ENCODE results near the gene JPH3.
"Not testable (repeated sequence)": the region's sequence is repeated elsewhere in the genome, so short reads cannot be mapped to it uniquely, and the experiment has no call there.

Gene JPH3

DNA sequence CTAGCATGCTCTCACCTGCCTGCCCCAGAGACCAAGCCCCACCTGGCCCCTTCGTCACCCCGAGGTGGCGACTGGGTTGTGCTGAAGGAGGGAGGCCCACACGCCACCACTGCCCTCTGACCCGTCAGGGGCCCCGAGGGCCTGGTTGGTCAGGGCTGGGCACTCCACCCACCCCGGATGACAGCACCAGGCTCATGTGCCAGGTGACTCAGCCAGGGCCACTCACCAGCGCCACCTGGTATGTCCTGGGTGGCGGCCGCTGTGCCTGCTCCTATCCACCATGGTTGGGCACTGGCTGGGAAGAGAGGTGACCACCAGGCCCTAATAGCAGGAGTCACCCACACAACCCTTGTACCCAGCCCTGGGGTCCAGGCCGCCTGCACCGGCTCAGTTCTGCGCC lies 68.9 kb downstream of the JPH3 start:
- DNase-seq (ENCODE audit: low spot score in 2 of 2) (no peak), ATAC-seq (ENCODE audit: low read depth) (no peak)
- peaks cover 5% of the 10 kb centered on the region for H3K4me1 Mint-ChIP-seq
- H3K27ac Mint-ChIP-seq = no peak overlapping the region
- H3K9me3 Mint-ChIP-seq = no peaks in the 10 kb centered on the region
- no peak overlapping the region for H3K4me3 Mint-ChIP-seq
- peaks cover 16% of the 10 kb centered on the region for H3K27me3 Mint-ChIP-seq
- no peaks in the 10 kb centered on the region for H3K36me3 Mint-ChIP-seq

DNA sequence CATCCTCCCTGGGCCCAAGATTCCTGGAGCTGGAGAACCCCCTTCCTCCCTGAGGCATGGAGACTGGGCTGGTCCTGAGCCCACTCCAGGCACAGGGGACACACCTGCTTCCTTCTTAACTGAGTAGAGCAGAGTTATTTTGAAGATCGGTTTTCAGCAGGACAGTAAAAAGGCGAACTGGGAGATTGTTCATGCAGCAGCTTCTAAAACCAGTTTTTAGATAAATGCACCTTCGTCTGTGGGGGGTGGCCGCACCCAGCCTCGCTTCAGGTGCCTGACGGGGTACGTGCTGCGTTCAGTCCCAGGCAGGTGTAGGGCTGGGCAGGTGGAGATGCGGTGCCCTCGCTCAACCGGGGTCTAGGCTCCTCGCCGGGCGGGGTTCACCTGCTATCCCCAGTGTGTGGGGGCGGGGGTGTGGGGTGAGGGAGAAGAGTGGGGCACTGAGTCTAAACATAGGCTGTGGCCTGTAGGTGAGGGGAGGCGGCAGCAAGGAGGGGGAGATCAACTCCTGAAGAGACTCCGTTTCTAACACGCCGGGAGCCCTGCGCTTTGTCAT lies 69.5 kb downstream of the JPH3 start:
- Mint-ChIP-seq H3K36me3 (no peaks in the 10 kb centered on the region), H3K27ac (no peak overlapping the region), H3K27me3 (peaks cover 16% of the 10 kb centered on the region), H3K4me1 (peaks cover 5% of the 10 kb centered on the region), H3K9me3 (no peaks in the 10 kb centered on the region), H3K4me3 (no peak overlapping the region)
- ATAC-seq (ENCODE audit: low read depth) (no peak), DNase-seq (ENCODE audit: low spot score in 2 of 2) (no peak)

- DNase-seq (ENCODE audit: low spot score in 2 of 2) (no peak), ATAC-seq (ENCODE audit: low read depth) (no peak)
- no peaks in the 10 kb centered on the region for H3K36me3 Mint-ChIP-seq
- H3K27me3 Mint-ChIP-seq = peaks cover 8% of the 10 kb centered on the region
- no peaks in the 10 kb centered on the region for H3K9me3 Mint-ChIP-seq
- no peak overlapping the region for H3K27ac Mint-ChIP-seq
- no peak overlapping the region for H3K4me3 Mint-ChIP-seq
- H3K4me1 Mint-ChIP-seq = peaks cover 5% of the 10 kb centered on the region
Measured at GRCh38 chr16:87674419-87674818, 72.1 kb downstream of the JPH3 start.

DNA sequence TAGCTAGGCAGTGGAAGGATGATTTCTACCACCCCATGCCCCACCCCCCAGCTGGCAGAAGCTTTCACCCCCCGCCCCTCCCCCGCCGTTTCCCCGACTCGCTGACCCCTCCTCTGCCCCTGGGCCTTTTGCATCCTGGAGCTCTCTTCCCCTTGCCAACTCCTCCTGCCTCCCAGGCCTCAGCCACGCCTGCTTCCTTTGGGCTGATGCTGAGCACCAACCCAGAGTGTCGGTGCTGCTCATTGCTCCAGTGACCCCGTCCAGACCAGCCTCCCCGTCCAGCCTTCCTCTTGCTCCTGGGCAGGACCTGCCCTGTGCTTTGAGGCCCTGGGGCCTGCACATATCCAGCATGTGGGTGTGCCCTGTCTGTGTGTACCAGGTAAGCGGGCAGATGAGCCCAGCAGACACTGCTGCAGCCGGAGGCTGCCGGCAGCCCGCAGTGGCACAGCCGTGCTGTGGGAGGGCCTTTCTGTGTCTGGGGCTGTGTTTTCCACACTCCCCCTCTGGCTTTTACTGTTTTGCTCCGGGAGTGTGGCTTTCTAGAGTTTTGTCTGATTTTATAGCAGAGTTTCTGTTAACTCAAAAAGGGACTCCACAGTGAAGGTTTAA lies 72.9 kb downstream of the JPH3 start:
- H3K9me3 Mint-ChIP-seq = no peaks in the 10 kb centered on the region
- no peak overlapping the region for H3K27ac Mint-ChIP-seq
- no peak for DNase-seq (ENCODE audit: low spot score in 2 of 2)
- peaks cover 7% of the 10 kb centered on the region for H3K27me3 Mint-ChIP-seq
- H3K4me1 Mint-ChIP-seq = peaks cover 5% of the 10 kb centered on the region
- ATAC-seq (ENCODE audit: low read depth) = no peak
- H3K36me3 Mint-ChIP-seq = no peaks in the 10 kb centered on the region
- H3K4me3 Mint-ChIP-seq = no peak overlapping the region

GRCh38 chr16:87677830-87678229 lies 75.5 kb downstream of the JPH3 start:
- Mint-ChIP-seq H3K4me1 (peaks cover 7% of the 10 kb centered on the region), H3K27me3 (peaks cover 5% of the 10 kb centered on the region), H3K9me3 (no peaks in the 10 kb centered on the region), H3K27ac (no peak overlapping the region), H3K4me3 (no peak overlapping the region), H3K36me3 (no peaks in the 10 kb centered on the region)
- DNase-seq (ENCODE audit: low spot score in 2 of 2) = no peak
- no peak for ATAC-seq (ENCODE audit: low read depth)

DNA sequence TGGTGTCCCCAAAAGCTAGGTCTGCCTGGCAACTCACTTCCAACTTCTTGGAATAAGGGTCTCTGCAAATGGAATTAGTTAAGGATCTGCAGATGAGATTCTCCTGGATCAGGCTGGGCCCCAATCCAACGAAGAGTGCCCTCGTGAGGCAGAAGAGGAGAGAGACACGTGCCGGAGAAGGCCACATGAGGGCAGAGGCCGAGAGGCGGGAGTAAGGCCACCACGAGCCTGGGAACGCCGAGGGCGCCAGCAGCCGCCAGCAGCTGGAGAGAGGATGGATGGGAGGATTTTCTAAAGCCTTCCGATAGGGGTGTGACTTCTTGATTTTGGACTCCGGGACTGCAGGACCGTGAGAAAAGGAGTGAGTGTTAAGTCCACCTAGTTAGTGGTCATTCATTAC lies 76.3 kb downstream of the JPH3 start:
- H3K9me3 Mint-ChIP-seq = no peaks in the 10 kb centered on the region
- peaks cover 5% of the 10 kb centered on the region for H3K27me3 Mint-ChIP-seq
- no peaks in the 10 kb centered on the region for H3K36me3 Mint-ChIP-seq
- DNase-seq (ENCODE audit: low spot score in 2 of 2) (no peak), ATAC-seq (ENCODE audit: low read depth) (no peak)
- H3K27ac Mint-ChIP-seq = no peak overlapping the region
- peaks cover 7% of the 10 kb centered on the region for H3K4me1 Mint-ChIP-seq
- H3K4me3 Mint-ChIP-seq = no peak overlapping the region

GRCh38 chr16:87679593-87680271 lies 77.4 kb downstream of the JPH3 start:
- no peak overlapping the region for H3K4me3 Mint-ChIP-seq
- H3K27ac Mint-ChIP-seq = no peak overlapping the region
- no peaks in the 10 kb centered on the region for H3K9me3 Mint-ChIP-seq
- peaks cover 5% of the 10 kb centered on the region for H3K4me1 Mint-ChIP-seq
- peaks cover 5% of the 10 kb centered on the region for H3K27me3 Mint-ChIP-seq
- DNase-seq (ENCODE audit: low spot score in 2 of 2) = no peak
- ATAC-seq (ENCODE audit: low read depth) = no peak
- H3K36me3 Mint-ChIP-seq = no peaks in the 10 kb centered on the region

DNA sequence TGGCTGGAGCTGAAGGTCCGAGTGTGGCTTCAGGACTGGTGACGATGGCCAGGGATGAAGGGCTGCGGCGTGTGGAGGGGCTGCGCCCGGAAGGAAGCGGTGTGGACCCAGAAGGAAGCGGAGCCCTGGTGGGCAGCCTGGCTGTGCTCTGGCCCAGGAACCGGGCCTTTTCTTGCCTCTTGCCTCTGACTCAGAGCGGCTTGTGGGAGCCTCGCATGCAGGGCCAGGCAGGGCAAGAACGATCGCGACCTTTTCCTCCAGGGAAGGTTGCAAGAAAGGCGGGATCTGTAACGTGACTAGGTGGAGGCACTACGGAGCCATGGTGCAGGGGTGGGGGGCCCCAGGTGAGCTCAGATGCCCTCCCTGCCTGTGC lies 78.0 kb downstream of the JPH3 start:
- no peak overlapping the region for H3K27ac Mint-ChIP-seq
- DNase-seq (ENCODE audit: low spot score in 2 of 2) (no peak), ATAC-seq (ENCODE audit: low read depth) (no peak)
- H3K4me1 Mint-ChIP-seq = peaks cover 3% of the 10 kb centered on the region
- no peaks in the 10 kb centered on the region for H3K9me3 Mint-ChIP-seq
- H3K27me3 Mint-ChIP-seq = peaks cover 3% of the 10 kb centered on the region
- no peaks in the 10 kb centered on the region for H3K36me3 Mint-ChIP-seq
- H3K4me3 Mint-ChIP-seq = no peak overlapping the region

DNA sequence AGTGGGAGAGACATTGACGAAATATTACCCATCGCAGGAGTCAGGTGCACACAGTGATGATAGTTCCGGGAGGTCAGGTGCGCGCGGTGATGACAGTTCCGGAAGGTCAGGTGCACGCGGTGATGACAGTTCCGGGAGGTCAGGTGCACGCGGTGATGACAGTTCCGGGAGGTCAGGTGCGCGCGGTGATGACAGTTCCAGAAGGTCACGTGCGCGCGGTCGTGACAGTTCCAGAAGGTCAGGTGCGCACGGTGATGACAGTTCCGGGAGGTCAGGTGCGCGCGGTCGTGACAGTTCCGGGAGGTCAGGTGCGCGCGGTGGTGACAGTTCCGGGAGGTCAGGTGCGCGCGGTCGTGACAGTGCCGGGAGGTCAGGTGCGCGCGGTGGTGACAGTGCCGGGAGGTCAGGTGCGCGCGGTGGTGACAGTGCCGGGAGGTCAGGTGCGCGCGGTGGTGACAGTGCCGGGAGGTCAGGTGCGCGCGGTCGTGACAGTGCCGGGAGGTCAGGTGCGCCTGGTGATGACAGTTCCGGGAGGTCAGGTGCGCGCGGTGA lies 78.8 kb downstream of the JPH3 start:
- H3K9me3 Mint-ChIP-seq; H3K36me3 Mint-ChIP-seq; H3K27me3 Mint-ChIP-seq; H3K4me1 Mint-ChIP-seq; H3K27ac Mint-ChIP-seq; ATAC-seq (ENCODE audit: low read depth); DNase-seq (ENCODE audit: low spot score in 2 of 2); H3K4me3 Mint-ChIP-seq: not testable (repeated sequence)

GRCh38 chr16:87681981-87682570 lies 79.8 kb downstream of the JPH3 start:
- DNase-seq (ENCODE audit: low spot score in 2 of 2) (no peak), ATAC-seq (ENCODE audit: low read depth) (peak; percentile 60)
- Mint-ChIP-seq H3K4me1 (peaks cover 3% of the 10 kb centered on the region), H3K27me3 (peaks cover 4% of the 10 kb centered on the region), H3K36me3 (no peaks in the 10 kb centered on the region), H3K9me3 (no peaks in the 10 kb centered on the region), H3K4me3 (no peak overlapping the region), H3K27ac (no peak overlapping the region)

DNA sequence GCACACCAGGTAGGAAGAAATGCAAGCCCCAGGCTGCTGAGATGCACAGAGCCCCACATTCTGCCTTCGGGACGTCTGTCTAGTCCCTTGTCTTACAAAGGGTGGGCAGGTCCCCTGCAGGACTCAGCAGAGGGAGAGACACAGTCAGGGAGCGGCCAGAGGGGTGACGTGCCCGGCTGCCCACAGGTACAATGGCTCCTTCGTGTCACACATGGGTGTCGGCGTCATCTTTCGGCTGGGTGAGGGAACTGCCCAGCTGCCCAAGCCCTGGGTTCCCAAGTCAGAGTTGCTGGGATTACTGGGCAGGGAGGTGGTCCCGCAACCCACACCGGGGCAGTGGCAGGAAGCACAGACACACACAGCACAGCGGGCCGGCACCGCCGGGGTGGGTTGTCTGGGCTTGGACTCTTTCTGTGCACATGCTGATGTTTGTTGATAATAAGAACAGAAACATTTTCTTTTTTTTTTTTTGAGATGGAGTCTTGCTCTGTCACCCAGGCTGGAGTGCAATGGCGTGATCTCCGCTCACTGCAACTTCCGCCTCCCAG lies 80.6 kb downstream of the JPH3 start:
- Mint-ChIP-seq H3K36me3 (no peaks in the 10 kb centered on the region), H3K27me3 (peaks cover 4% of the 10 kb centered on the region), H3K27ac (no peak overlapping the region), H3K4me3 (no peak overlapping the region), H3K9me3 (no peaks in the 10 kb centered on the region), H3K4me1 (peaks cover 3% of the 10 kb centered on the region)
- DNase-seq (ENCODE audit: low spot score in 2 of 2) (no peak), ATAC-seq (ENCODE audit: low read depth) (no peak)

- H3K9me3 Mint-ChIP-seq = no peaks in the 10 kb centered on the region
- H3K27me3 Mint-ChIP-seq = peaks cover 6% of the 10 kb centered on the region
- H3K27ac Mint-ChIP-seq = no peak overlapping the region
- ATAC-seq (ENCODE audit: low read depth) (no peak), DNase-seq (ENCODE audit: low spot score in 2 of 2) (no peak)
- peaks cover 3% of the 10 kb centered on the region for H3K4me1 Mint-ChIP-seq
- H3K36me3 Mint-ChIP-seq = no peaks in the 10 kb centered on the region
- no peak overlapping the region for H3K4me3 Mint-ChIP-seq
Measured at GRCh38 chr16:87684106-87684677, 81.9 kb downstream of the JPH3 start.

DNA sequence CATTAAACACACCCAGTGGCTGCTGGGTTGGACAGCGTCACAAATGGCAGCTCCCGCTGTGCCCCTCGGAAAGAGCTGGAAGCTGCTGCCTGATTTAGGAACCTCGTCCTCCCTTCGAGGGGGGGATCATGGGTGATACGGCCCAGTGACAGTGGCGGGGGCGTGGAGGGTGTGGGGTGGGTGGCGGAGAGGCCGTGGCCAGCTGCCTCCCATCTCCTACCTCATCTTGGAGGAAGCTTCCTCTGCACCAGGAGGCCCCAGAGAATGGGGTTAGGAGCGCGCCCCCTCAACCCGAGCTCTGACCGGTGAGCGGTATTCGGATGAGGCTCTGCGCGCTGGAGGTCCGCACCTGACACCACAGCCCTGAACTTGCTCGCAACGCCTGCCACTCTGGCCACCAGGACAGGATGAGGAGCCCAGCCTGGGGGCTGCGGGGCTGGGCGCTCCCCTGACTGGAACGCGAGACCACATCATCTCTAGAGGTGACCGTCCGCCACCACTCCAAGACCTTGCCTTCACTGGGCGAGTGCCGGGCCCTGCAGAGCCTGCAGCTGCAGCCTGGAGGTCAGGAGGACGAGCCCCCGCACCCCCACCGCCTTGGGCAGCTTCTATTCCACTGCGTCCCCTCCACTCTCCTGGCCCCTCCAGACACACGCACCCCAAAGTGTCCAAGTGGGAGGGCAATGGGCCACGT lies 82.5 kb downstream of the JPH3 start:
- DNase-seq (ENCODE audit: low spot score in 2 of 2) (no peak), ATAC-seq (ENCODE audit: low read depth) (no peak)
- H3K9me3 Mint-ChIP-seq = no peaks in the 10 kb centered on the region
- peaks cover 3% of the 10 kb centered on the region for H3K4me1 Mint-ChIP-seq
- peaks cover 6% of the 10 kb centered on the region for H3K27me3 Mint-ChIP-seq
- no peaks in the 10 kb centered on the region for H3K36me3 Mint-ChIP-seq
- H3K27ac Mint-ChIP-seq = no peak overlapping the region
- no peak overlapping the region for H3K4me3 Mint-ChIP-seq

Measured in memory B cell (primary cell).